ENCODE results near the gene DHX8.

GRCh38 chr17:43528319-43528987 is 44.7 kb downstream of the DHX8 start:
- no peak for TF ChIP-seq CTCF (conservative IDR thresholded peaks at IDR 0.05)
- TF ChIP-seq ZFX (IDR thresholded peaks at IDR 0.05), result no peak

Measured in C4-2B (cell line).